ENCODE data around the gene TENM4.
"Not testable (repeated sequence)": the region's sequence is repeated elsewhere in the genome, so short reads cannot be mapped to it uniquely, and the experiment has no call there.

Gene TENM4

GRCh38 chr11:78855116-78855515, 585.7 kb downstream of the TENM4 start:
- no peak for DNase-seq

- no peak for DNase-seq
Observed at GRCh38 chr11:78853521-78853920, 587.3 kb downstream of the TENM4 start.

GRCh38 chr11:78851878-78852586, 588.8 kb downstream of the TENM4 start:
- DNase-seq = no peak

- DNase-seq = no peak
Observed at GRCh38 chr11:78850078-78850477, 590.8 kb downstream of the TENM4 start.

- DNase-seq = no peak
Observed at GRCh38 chr11:78846269-78846668, 594.6 kb downstream of the TENM4 start.

- no peak for DNase-seq
Observed at GRCh38 chr11:78845496-78845895, 595.3 kb downstream of the TENM4 start.

- no peak for DNase-seq
Observed at GRCh38 chr11:78841456-78842060, 599.3 kb downstream of the TENM4 start.

- DNase-seq = no peak
Observed at GRCh38 chr11:78840623-78841022, 600.2 kb downstream of the TENM4 start.

GRCh38 chr11:78840200-78840599, 600.6 kb downstream of the TENM4 start:
- DNase-seq = no peak

GRCh38 chr11:78838417-78838816, 602.4 kb downstream of the TENM4 start:
- no peak for DNase-seq

GRCh38 chr11:78835646-78836045, 605.2 kb downstream of the TENM4 start:
- no peak for DNase-seq

- DNase-seq = no peak
Observed at GRCh38 chr11:78834886-78835285, 605.9 kb downstream of the TENM4 start.

GRCh38 chr11:78833237-78833636, 607.6 kb downstream of the TENM4 start:
- DNase-seq = no peak

- no peak for DNase-seq
Observed at GRCh38 chr11:78832226-78832947, 608.4 kb downstream of the TENM4 start.

- no peak for DNase-seq
Observed at GRCh38 chr11:78831571-78831970, 609.3 kb downstream of the TENM4 start.

GRCh38 chr11:78830277-78830819, 610.5 kb downstream of the TENM4 start:
- no peak for DNase-seq

GRCh38 chr11:78829146-78829545, 611.7 kb downstream of the TENM4 start:
- no peak for DNase-seq

GRCh38 chr11:78828676-78829075, 612.2 kb downstream of the TENM4 start:
- DNase-seq = no peak

GRCh38 chr11:78827291-78827690, 613.5 kb downstream of the TENM4 start:
- not testable (repeated sequence) for DNase-seq

- DNase-seq = no peak
Observed at GRCh38 chr11:78825591-78826020, 615.2 kb downstream of the TENM4 start.

- no peak for DNase-seq
Observed at GRCh38 chr11:78823588-78823987, 617.2 kb downstream of the TENM4 start.

GRCh38 chr11:78822931-78823423, 617.9 kb downstream of the TENM4 start:
- DNase-seq = no peak
